Hepatocyte (in vitro differentiated cells): ENCODE data around the gene ADAMTSL3.

Experiments used
- EZH2 ChIP-seq: fragments of 200-600 bp; sonication (generic); IDR thresholded peaks from 2 replicates; pipeline ENCODE4 v1.6.1; 2016; ENCODE audit warnings: antibody characterized with exemption, mild to moderate bottlenecking, borderline replicate concordance
- EZH2phosphoT487 ChIP-seq: fragments of 200-600 bp; sonication (generic); IDR thresholded peaks from one replicate; pipeline ENCODE4 v1.6.1; 2018; ENCODE audit warnings: antibody characterized with exemption, mild to moderate bottlenecking, low read depth, moderate library complexity; ENCODE audit not compliant: unreplicated experiment, severe bottlenecking
- TF ChIP-seq, protein P1 (sequence below): fragments of 200-600 bp; sonication (generic); IDR thresholded peaks from 2 replicates; pipeline ENCODE4 v1.5.1; 2016; ENCODE audit warnings: antibody characterized with exemption, mild to moderate bottlenecking; ENCODE audit not compliant: poor library complexity

DNA sequence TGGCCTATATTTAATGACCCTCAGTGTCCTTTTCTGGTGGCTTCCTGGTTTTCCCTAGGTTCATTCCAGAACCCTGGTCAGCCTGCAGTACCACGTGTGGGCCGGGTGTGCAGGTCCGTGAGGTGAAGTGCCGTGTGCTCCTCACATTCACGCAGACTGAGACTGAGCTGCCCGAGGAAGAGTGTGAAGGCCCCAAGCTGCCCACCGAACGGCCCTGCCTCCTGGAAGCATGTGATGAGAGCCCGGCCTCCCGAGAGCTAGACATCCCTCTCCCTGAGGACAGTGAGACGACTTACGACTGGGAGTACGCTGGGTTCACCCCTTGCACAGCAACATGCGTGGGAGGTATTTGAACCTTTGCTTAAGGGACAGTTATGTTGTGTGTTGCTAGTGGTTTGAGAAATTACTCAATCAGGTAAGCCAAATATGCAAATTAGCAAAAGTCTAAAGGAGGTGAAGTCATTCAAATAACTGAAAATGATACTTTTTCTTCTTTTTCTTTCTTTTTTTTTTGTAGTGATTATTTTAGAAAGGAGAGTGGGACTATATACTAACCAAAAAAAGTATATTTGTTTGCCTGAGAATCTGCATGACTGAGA lies 259.2 kb downstream of the ADAMTSL3 start:
- TF ChIP-seq, protein P1, sequence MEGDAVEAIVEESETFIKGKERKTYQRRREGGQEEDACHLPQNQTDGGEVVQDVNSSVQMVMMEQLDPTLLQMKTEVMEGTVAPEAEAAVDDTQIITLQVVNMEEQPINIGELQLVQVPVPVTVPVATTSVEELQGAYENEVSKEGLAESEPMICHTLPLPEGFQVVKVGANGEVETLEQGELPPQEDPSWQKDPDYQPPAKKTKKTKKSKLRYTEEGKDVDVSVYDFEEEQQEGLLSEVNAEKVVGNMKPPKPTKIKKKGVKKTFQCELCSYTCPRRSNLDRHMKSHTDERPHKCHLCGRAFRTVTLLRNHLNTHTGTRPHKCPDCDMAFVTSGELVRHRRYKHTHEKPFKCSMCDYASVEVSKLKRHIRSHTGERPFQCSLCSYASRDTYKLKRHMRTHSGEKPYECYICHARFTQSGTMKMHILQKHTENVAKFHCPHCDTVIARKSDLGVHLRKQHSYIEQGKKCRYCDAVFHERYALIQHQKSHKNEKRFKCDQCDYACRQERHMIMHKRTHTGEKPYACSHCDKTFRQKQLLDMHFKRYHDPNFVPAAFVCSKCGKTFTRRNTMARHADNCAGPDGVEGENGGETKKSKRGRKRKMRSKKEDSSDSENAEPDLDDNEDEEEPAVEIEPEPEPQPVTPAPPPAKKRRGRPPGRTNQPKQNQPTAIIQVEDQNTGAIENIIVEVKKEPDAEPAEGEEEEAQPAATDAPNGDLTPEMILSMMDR = no peak
- TF ChIP-seq EZH2phosphoT487 (no peak), EZH2 (no peak)
